GM12874 (cell line): ENCODE data around the gene AMIGO1.

Experiments used
- CTCF ChIP-seq: IDR thresholded peaks from 2 replicates; pipeline ENCODE4 v1.5.1; 2011; ENCODE audit warnings: low read depth, mild to moderate bottlenecking, control low read depth, low read length, moderate library complexity; ENCODE audit not compliant: insufficient read depth

Gene AMIGO1

GRCh38 chr1:109521002-109521951 is 11.8 kb upstream of the AMIGO1 start:
- TF ChIP-seq CTCF: no peak

DNA sequence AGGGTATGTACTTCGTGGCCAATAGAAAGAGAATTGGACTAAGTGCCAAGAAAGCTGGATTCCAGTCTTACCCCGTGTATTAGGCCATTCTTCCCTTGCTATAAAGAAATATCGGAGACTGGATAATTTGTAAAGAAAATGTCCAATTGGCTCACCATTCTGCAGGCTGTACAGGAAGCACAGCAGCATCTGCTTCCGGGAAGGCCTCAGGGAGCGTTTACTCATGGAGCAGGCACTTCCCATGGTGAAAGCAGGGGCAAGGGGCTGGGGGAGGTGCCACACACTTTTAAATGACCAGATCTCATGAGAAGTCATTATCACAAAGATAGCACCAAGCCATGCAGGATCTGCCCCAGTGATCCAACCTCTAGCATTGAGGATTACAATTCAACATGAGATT is 7.8 kb upstream of the AMIGO1 start:
- TF ChIP-seq CTCF: no peak

- TF ChIP-seq CTCF: no peak
These were observed 7.3 kb upstream of the AMIGO1 start for GRCh38 chr1:109516872-109517271.

DNA sequence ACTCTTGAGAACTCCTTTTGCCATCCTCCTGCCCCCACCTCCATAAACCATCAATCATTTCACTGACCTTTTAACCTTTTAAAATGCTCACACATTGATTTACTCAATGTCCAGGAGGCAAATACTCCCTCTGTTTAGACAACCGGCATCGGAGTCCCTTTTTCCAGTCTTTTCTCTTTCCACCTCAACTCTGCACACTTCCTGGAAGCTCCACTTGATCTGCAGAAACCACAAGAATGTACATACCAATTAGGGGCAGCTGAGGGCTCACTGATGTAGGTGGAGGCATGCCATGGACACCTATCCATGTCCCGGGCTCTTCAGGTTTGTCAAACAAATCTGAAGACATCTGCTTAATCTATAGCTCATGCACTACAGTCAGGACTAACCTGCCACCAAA is 5.3 kb upstream of the AMIGO1 start:
- no peak for TF ChIP-seq CTCF

DNA sequence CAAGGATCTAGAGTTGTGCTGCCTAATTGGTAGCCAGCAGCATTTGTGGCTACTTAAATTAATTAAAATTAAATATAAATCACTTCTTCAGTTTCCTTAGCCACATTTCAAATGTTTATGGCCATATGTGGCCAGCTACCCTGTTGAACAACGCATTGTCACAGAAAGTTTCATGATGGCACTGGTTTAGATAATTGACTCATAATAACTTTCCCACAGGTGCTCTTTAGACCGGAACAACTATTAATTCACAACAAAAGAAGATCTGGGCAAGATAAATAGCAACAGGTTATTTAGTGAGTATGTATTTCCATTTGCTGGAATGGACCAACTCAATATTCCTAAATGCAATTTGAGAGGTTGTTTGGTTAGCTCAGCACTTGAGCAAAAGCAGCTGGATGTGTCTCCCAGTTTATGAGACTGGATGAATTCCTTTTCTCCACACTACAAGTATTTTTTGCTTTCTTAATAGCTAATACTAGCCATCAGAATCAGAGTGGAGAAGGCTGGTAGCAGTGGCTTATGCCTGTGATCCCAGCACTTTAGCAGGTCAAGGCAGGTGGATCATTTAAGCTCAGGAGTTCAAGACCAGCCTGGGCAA is 3.7 kb upstream of the AMIGO1 start:
- TF ChIP-seq CTCF: no peak

DNA sequence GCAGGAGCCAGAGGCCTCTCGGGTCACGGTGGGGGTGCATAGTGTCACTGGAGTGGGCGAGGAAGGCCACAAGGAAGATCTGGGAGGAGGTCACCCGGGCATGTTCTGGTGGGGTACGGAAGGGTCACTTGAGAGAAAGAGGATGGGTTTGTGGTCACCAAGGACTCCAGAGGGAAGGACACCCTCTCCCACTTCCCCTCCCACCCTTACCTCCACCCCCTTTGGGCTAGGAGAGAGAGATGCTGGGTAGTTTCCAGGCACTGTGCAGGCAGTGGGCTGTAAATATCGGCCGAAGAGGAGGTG is 703 bp downstream of the AMIGO1 start:
- TF ChIP-seq CTCF: no peak

GRCh38 chr1:109508001-109508872 is 1.3 kb downstream of the AMIGO1 start:
- TF ChIP-seq CTCF: no peak
